Measurements from ENCODE around the gene NFYB.

- TF ChIP-seq CTCF (IDR thresholded peaks at IDR 0.05; ENCODE audit: poor library complexity) (no peak), EZH2 (IDR thresholded peaks at IDR 0.05; ENCODE audit: borderline replicate concordance) (no peak)
Measured at GRCh38 chr12:104183443-104183842, 45.4 kb upstream of the NFYB start.
